COR-L47 (cell line): Measurements from ENCODE around the gene ZMIZ1.

Experiments
- DNase-seq: peaks from one replicate; lab custom pipeline; 2025; lab: John Stamatoyannopoulos, UW

The ZMIZ1 gene

GRCh38 chr10:79342811-79343561, 274.2 kb downstream of the ZMIZ1 start:
- DNase-seq, result no peak

- DNase-seq, result peak; percentile 27
These were observed 275.9 kb downstream of the ZMIZ1 start for GRCh38 chr10:79344502-79345195.

GRCh38 chr10:79345241-79346011, 276.7 kb downstream of the ZMIZ1 start:
- no peak for DNase-seq

- no peak for DNase-seq
These were observed 277.2 kb downstream of the ZMIZ1 start for GRCh38 chr10:79346012-79346340.

DNA sequence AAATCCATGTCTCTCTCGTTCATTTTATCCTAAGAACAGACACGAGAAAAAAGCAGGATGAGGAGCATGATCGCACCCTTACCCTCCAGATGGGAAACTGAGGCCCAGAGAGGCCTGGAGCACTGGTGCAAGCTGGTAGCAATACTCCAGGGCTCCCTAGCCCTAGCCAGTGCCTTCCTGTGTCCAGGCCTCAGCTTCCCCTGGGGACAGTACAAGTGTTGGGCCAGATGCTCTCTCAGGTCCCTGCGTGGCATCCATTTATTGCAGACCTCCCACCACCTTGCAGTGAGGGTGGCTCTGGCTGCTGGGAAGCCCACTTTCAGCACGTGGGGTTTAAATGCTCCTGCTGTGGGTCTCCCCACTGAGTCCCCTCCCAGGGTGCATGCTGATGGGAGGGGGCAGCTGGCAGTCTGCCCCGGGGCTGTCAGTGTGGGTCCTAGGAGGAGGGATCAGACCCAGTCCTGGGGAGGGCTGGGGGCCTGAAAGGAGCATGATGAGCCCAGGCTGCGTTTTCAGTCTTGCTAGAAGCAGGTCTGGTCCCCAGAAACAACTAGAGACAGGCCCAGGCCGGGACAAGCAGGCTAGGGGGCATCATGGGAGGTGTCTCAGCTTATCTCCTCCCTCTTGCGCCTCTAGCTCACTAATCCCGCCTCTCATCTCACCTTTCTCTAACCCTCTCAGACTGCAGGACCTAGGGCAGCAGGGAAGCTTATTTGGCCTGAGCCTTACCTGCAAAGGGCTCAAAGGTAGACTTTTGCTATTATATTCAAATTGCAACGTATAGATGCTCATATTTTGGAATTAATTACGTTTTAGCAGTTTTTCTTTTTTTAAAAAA, 277.8 kb downstream of the ZMIZ1 start:
- no peak for DNase-seq

DNA sequence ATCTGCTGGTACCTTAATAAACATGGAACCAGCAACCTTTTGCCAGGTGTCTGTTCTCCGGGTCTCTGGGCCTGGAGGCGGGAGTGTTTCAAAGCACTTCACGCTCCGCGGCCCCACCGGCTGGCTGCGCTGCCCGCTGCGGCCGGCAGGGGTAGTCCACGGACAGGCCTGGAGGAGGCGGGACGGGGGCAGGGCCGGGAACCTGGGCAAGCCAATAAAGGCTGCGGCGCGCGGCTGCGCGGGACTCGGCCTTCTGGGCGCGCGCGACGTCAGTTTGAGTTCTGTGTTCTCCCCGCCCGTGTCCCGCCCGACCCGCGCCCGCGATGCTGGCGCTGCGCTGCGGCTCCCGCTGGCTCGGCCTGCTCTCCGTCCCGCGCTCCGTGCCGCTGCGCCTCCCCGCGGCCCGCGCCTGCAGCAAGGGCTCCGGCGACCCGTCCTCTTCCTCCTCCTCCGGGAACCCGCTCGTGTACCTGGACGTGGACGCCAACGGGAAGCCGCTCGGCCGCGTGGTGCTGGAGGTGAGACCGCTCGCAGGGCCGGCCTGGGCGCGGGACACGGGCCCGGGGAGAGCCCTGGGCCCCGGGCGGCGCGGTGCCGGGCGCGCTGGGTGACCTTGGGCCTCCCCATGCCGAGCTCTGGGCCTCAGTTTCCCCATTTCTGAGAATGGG, 278.6 kb downstream of the ZMIZ1 start, which contains the start of gene PPIF:
PPIF (plus strand) TSS at position 244 of the 668 bp plus-strand sequence; CDS start at position 324, 80 bp downstream.
- DNase-seq, result peak; percentile 79

DNA sequence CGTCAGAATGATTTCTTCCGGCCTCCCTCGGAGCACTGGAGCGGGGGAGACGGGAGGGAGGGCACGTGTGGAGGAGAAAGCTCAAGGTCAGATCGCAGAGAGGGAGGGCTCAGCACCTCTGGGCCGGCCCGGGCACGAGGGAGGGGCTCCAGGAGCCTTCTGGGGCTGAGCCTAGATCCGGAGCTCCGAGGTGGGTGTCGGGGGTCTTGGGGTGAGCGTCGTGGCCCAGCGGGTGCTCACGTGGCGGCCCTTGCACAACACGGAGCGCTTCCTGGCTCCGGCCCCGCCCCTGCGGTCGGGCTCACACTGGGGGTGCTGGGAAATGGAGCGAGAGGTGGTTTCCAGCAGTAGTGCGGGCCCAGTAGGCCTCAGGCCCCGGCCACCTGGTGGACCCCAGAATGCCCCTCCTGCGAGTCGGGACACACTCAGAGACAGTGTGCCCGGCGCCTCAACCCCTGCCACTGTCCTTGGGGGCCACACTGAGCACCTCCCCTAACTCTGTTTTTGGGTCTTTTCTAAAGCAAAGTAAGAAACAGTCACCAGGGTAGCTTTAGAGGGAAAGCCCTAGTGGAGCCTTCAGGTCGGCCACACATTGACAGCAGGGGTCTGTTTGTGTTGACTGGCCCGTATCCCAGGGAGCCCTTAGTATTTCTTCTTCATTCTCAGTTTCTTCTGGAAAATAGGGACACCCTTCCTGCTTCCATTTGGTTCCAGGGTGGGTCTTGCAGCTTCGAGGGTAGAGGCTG, 279.3 kb downstream of the ZMIZ1 start:
- DNase-seq, result peak; percentile 5

DNA sequence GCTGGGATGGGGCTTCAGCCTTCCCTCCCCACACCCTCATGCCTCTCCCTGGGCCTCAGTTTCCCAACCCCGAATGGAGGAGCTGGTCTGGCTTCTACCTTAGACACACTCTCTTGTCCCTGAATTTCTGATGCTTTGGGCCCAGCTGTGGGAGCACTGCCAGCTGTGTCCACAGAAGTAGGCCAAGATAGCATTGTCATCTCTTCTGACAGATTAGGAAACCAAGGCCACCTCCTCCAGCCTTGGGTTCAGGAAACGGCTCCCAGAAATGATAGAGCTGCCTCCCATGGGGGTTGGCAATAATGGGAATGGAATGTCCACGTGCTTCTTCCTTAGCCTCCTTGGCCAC, 279.8 kb downstream of the ZMIZ1 start:
- DNase-seq, result no peak

GRCh38 chr10:79349072-79349491, 280.3 kb downstream of the ZMIZ1 start:
- no peak for DNase-seq

DNA sequence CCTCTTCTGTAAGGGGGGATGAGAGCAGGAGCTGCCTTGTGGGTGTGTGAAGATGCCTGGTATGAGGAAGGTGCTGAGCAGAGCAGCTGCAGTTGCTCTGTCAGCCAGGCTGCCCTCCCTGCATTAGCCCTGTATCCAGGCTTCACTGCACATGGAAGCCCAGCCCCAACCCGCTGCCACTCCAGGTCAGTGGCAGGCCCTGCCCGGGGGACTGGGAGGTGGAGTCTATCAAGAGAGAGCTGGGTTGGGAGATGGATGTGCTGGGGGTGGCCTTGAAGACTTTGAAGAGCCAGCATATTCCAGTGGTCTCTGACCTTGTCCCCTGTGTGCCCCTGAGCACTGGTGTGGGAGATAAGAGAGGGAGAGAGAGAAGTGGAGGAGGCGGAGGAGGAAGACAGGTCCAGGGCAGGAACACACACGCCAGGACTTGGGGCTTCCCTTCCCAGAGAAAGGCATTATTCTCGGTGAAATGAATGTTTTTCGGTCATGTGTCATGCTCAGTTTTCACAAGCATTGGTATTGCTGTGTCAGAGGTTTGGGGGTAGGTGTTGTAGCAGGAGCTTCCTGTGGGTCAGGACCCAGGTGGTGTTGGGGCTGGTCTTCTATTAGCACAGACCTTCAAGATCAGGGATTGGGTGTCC, 281.1 kb downstream of the ZMIZ1 start:
- DNase-seq, result no peak

DNA sequence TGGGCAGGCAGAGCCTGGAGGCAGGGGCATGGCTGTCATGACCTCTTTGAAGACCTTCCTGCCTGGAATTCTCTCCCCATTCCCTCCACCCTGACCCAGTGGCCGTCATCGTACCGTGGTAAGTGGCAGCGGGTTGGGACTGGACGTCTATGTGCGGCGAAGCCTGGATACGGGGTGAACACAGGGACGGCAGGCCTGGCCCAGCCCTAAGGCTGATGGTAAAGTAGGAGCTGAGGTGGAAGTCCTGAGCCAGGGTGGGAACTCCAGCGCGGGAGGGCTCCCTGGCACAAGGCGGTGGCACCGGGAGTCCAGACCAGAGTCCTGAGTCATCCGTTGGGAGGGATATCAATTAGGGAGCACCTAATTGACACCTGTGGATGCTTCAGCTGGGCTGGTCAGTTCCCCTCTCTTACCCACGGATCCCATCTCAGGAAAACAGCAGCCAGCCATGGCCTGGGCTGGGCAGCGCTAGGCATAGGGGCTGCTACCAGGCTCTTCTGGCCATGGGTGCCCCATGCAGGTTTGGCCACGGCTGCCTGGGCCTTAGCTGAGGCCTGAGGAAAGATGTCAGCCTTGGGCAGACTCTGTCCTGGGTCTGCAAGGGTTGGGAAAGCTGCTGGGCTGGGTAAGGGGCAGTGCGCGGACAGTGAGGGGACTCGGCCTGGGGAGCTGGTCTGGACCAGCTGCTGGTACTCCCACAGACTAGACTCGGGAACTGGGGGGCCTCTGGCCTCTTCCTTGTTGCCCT, 281.8 kb downstream of the ZMIZ1 start:
- no peak for DNase-seq

DNA sequence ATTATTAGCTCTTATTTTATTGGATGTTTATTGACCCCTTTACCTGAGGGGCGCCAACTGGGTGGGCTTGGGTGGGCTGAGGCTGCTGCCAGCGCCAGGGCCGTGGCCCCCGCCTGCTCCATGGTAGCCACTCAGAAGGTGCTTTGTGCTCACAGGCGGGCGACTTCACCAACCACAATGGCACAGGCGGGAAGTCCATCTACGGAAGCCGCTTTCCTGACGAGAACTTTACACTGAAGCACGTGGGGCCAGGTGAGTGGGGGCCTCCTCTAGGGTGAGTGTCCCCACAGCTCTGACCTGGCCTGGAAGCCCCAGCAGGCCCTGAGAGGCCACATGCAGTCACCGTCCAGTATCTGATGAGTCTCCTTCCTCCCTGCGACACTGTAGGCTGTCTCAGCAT, 282.6 kb downstream of the ZMIZ1 start:
- no peak for DNase-seq

GRCh38 chr10:79352035-79352877, 283.5 kb downstream of the ZMIZ1 start:
- no peak for DNase-seq

- DNase-seq, result no peak
These were observed 284.2 kb downstream of the ZMIZ1 start for GRCh38 chr10:79353000-79353406.

GRCh38 chr10:79353726-79354125, 285.0 kb downstream of the ZMIZ1 start:
- DNase-seq, result no peak

DNA sequence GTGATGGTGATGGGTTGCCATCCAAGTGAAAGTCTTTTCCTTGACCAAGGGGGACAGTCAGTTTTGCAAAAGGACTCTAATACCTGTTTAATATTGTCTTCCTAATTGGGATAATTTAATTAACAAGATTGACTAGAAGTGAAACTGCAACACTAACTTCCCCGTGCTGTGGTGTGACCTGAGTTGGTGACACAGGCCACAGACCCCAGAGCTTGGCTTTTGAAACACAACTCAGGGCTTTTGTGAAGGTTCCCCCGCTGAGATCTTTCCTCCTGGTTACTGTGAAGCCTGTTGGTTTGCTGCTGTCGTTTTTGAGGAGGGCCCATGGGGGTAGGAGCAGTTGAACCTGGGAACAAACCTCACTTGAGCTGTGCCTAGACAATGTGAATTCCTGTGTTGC, 285.4 kb downstream of the ZMIZ1 start:
- no peak for DNase-seq

DNA sequence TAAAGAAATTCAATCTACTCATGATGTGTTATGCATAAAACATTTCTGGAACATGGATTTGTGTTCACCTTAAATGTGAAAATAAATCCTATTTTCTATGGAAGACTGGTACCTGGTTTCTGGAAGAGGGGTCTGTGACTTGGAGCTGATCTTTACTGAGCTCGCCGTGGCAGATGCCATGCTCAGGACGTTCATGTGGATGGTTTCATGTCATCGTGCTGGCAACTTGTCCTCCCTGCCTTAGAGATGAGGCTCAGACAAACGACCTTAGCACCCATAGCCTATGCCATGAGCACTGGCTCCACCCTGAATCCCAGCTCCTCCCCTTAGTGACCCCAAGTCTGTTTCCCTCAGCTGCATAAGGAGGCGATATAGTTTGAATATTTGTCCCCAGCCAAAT, 285.8 kb downstream of the ZMIZ1 start:
- no peak for DNase-seq

DNA sequence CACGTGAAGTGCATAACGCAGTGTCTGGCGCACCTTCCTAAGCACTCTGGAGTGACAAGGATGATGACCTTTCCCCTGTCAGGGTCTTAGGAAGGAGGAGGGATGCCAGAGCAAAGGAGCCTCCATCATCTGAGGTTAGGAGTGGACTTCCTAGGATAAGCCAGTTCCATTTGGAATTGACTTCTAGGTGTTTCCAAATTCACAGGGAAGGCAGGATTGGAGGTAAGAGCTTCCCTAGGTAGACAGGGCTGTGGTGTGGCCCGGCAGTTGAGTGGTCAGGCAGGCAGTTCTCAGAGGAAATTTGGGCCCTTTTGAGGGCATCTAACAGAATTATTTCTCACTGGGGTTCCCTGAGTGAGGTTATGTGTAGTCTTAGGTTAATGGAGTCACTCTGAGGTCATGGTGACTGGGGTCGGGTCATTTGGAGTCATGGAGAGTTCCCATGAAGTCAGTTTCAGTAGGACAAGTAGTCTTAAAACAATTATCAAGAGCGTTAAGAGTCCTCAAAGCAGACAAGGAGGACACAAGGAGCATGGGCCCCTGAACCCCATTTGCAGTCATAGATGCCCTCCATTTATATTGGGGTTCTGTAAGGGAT, 286.8 kb downstream of the ZMIZ1 start:
- DNase-seq, result no peak
